Fibroblast of the aortic adventitia (primary cell): ENCODE data around the gene TAF5L. TPM values are rescaled to one million over a fixed set of nuclear protein-coding genes. Genes with fewer than 3 reads are reported as not detected.

Experiments
- DNase-seq: peaks from one replicate; pipeline ENCODE4 v3.0.0-alpha.2; 2010; ENCODE audit warnings: low read depth
- H3K4me3 ChIP-seq: 2 replicates; pipeline ENCODE4 v1.5.1; 2011; ENCODE audit warnings: low read depth, mild to moderate bottlenecking, control low read depth, low read length, moderate library complexity
- total RNA-seq: library from RNA; depleted of rRNA; stranded (reverse); fragments of >200 nt; gene quantifications from 2 replicates; pipeline ENCODE4 v1.2.3, GENCODE V29; 2012; ENCODE audit warnings: low replicate concordance
- TF ChIP-seq, protein P1 (sequence below): IDR thresholded peaks from 2 replicates; pipeline ENCODE4 v1.5.1; 2011; ENCODE audit warnings: mild to moderate bottlenecking, low read length, control low read depth, inconsistent platforms; ENCODE audit not compliant: insufficient read depth

Gene TAF5L
- 9.9 and 14.3 TPM in 2 replicates for total RNA-seq

DNA sequence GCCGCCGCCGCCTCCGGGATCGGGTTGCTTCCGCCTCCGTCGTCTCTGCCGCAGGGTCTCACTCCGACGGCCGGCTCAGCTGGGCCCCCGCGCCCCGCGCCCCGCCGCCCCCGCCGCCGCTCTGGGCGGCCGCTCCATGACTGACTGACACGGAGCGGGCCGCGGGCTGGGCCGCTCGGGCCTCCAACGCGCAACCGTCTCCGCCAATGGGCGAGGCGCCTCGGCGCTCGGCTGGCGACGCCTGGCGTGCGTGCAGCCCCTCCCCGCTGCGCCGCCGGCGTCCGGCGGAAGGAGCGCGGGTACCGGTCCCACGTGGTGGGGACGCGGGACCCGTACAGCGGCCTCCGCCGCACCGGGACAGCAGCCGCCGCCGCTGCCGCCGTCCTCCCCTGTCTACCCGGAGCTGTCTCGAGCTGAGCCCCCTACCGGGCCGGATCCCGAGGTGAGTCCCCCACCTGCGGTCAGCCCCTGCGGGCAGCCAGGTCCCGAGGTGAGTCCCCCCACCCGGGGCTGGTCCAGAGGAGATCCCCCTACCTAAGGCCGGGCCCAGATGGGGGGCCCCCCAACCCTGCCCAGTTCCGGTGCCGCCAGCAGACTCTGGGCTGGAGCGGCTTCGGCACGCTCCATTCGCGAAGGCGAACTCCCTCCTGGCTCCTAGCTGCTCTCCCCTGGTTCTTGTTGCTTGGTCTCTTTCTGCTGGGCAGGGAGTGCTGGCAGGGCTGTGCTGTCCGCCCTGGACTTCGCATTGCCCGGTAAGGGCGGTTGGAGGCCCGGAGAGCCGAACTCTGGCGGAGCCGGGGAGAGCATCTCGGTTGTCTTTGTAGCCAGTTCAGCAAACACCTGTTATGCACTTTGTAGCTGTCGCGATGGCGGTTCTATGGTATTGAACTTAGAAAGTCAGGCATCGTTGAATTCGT is at the start of gene TAF5L, which contains the start of gene URB2:
TSS of gene TAF5L (minus strand) at position 208 of the 917 bp plus-strand sequence. CDS start 11,640 bp downstream, outside the sequence.
TSS of gene URB2 (plus strand) at position 333 of the 917 bp plus-strand sequence. CDS start 1,387 bp downstream, outside the sequence.
- DNase-seq: peak; percentile 82
- peak within 1 kb of the TSS; percentile 89 for H3K4me3 ChIP-seq
- TF ChIP-seq, protein P1, sequence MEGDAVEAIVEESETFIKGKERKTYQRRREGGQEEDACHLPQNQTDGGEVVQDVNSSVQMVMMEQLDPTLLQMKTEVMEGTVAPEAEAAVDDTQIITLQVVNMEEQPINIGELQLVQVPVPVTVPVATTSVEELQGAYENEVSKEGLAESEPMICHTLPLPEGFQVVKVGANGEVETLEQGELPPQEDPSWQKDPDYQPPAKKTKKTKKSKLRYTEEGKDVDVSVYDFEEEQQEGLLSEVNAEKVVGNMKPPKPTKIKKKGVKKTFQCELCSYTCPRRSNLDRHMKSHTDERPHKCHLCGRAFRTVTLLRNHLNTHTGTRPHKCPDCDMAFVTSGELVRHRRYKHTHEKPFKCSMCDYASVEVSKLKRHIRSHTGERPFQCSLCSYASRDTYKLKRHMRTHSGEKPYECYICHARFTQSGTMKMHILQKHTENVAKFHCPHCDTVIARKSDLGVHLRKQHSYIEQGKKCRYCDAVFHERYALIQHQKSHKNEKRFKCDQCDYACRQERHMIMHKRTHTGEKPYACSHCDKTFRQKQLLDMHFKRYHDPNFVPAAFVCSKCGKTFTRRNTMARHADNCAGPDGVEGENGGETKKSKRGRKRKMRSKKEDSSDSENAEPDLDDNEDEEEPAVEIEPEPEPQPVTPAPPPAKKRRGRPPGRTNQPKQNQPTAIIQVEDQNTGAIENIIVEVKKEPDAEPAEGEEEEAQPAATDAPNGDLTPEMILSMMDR: no peak

DNA sequence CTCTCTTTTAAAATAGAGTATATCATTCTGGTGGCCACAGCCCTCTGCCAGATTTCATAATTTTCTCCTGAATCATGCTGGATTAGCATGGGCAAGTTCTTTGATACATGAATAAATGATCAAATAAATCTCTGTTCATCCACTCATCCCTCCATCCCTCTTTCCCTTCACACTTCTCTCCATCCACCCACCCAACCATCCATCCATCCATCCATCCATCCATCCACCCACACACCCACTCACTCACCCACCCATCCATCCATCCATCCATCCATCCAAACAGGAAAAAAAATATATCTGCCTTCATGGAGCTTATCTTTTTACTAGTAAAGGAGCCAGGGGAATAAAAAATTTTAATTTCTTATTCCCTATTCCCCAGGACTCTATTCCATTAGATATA is 49.5 kb upstream of the TAF5L start:
- DNase-seq: no peak
- no peak overlapping the region for H3K4me3 ChIP-seq
- TF ChIP-seq, protein P1: no peak

DNA sequence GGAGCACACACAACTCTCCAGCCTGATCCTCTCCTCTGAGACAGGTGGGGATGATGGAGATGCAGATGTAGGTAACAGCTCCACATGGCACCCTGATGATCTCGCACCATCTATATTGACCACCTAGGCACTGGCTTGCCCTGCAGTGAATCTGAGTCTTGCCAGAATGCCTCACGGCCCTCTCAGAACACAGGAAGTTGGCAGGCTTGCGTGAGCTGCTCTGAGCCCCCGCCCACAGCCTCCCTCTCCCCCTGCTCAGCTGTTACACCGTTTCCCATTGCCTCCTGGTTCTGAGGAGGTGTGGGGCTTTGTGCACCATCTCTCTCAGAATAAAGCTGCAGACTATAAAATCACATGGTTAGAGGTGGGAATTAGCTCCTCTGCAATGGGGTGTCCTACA is 48.1 kb upstream of the TAF5L start:
- DNase-seq: no peak
- TF ChIP-seq, protein P1: no peak
- no peak overlapping the region for H3K4me3 ChIP-seq

DNA sequence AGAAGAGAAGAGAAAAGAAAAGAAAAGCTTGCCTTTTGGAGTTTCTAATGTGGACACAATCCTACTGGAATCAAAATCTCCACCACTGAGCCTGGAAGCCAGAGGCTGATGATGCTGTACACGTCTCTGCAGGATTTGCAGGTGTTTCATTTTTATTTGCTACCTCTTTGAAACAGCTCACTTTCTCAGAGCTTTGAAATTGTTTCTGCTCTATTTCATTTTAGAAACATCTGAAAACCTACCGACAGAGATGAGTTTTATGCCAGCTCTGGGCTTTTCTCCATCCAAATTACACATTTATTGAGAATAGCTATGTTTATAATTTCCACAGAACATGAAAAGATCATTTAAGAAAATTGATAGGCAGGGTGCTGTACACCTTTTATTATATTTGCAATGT is 46.3 kb upstream of the TAF5L start:
- H3K4me3 ChIP-seq: no peak overlapping the region
- DNase-seq: no peak
- TF ChIP-seq, protein P1: no peak

DNA sequence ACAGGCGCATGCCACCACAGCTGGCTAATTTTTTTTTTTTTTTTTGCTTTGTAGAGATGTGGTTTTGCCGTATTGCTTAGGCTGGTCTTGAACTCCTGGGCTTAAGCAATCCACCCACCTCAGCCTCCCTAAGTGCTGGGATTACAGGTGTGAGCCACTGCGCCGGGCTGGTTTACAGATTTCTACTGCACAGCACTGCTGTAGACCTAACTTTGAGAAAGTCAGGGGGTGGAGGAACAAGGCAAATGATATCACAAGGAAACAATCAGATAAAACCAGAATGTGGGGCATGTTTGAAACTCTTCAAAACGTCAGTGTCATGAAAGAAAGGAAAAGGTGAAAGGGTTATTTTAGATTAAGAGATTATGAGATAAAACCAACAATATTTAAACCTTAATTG is 45.4 kb upstream of the TAF5L start:
- TF ChIP-seq, protein P1: no peak
- no peak for DNase-seq
- H3K4me3 ChIP-seq: no peak overlapping the region

DNA sequence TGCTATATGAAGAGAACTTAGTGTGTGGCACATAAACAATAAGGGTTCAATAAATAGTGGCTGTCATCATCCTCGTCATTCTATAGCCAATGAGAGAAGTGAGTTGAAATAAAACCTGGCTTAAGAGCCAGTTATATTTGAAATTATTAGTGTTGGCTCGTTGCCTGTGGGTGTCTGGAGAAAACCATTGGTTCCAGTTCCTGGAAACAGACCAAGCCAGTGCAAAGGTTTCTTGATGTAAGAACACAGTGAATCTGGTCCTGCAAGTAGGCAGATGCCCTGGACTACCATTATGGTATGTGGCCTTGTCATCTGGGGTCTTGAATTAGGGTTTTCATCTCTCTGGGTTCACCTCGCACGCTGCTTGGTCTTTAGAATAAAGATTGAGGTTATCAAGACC is 43.4 kb upstream of the TAF5L start:
- DNase-seq: peak; percentile 38
- H3K4me3 ChIP-seq: no peak overlapping the region
- TF ChIP-seq, protein P1: no peak
